ENCODE results near the gene MAGT1. TPM values are rescaled to one million over a fixed set of nuclear protein-coding genes. Genes with fewer than 3 reads are reported as not detected.
"Not testable (repeated sequence)": the region's sequence is repeated elsewhere in the genome, so short reads cannot be mapped to it uniquely, and the experiment has no call there.

MAGT1 gene
- total RNA-seq, result 10 to 100 TPM; 29.9 to 31.0 TPM
- 38.8 TPM for polyA plus RNA-seq (2013, experiment 1 of 2)
- 34.7 TPM for polyA plus RNA-seq (2013, experiment 2 of 2)
- 70.3 to 159 (median 115) reads per million in 172 experiments for total RNA-seq

DNA sequence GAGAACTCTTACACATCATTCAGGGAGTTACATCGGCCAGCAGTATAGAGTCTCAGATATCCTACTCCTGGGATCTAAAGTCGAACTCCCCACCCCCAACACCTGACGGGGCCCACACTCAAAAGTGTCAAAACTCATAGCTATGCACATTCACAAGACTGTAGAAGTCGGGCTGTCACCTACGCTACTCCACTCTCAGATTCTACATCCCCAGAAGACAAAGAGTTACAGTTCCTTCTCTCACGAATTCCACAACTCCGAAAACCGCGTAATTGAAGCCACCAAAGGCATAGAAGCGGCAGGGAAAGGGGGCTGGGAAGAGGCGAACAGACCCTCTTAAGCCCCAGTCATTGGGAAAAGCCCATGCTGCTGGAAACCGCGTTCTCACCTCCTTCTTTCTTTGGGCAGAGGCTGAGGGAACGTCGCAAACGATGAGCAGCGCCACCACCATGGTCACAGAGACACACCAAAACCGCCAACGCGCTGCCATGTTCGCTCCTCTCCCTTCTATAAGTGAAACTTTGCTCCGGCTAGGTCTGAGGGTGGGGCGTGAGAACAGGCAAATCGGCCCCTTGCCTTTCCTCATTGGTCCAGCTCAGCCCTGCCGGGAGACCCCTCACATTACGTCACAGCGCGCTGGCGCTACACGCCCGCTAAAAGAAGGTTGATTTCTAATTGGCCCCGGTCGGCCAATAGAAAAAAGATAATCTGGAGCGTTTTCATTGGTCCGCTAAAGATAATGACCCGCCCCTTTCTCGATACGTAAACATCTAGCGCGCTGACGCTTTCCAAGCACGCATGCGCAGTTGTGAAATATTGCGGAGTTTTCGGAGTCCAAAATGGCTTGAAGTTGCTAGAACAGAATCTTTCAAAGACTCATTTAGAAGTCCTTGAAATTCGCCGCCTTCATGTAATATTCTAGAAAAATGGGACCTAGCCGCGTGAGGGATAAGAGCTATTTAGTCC lies at the start of gene MAGT1:
TSS of gene MAGT1 (minus strand) at position 515 of the 966 bp plus-strand sequence. CDS start at position 490, 25 bp downstream.
- ChIA-PET POLR2A (interaction anchor here (0.6 to 3.4 kb wide), 11 partner anchors 8 to 211 kb away, joined by 3 to 27 read pairs (median 4); partner anchors contain the start of genes ATP7A, ATRX and PGK1), CTCF (interaction anchor here (0.7 to 1.4 kb wide), 3 partner anchors 15 to 207 kb away, joined by 3 to 7 read pairs (median 3); partner anchors contain the start of gene ATP7A)
- intact Hi-C loops (cut with DNase I, micrococcal nuclease), result loop anchor here (2.0 to 10.0 kb wide), 7 partner anchors 16 to 1470 kb away; partner anchors contain the start of genes ATP7A (in 1 of the 2), ATRX (in 1 of the 2), MAGEE1 (in 1 of the 2) and P2RY10 (in 1 of the 2)
- peak; percentile 83 for ATAC-seq (ENCODE audit: poor library complexity)
- TF ChIP-seq, protein P1, sequence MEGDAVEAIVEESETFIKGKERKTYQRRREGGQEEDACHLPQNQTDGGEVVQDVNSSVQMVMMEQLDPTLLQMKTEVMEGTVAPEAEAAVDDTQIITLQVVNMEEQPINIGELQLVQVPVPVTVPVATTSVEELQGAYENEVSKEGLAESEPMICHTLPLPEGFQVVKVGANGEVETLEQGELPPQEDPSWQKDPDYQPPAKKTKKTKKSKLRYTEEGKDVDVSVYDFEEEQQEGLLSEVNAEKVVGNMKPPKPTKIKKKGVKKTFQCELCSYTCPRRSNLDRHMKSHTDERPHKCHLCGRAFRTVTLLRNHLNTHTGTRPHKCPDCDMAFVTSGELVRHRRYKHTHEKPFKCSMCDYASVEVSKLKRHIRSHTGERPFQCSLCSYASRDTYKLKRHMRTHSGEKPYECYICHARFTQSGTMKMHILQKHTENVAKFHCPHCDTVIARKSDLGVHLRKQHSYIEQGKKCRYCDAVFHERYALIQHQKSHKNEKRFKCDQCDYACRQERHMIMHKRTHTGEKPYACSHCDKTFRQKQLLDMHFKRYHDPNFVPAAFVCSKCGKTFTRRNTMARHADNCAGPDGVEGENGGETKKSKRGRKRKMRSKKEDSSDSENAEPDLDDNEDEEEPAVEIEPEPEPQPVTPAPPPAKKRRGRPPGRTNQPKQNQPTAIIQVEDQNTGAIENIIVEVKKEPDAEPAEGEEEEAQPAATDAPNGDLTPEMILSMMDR (IDR thresholded peaks at IDR 0.05), result no peak
- no peaks in the 10 kb centered on the region for H3K27me3 ChIP-seq (ENCODE audit: control insufficient read depth in 1 of 2, insufficient read depth in 2 of 2, low read length in 2 of 2)
- peaks cover 34% of the 10 kb centered on the region for H3K36me3 Mint-ChIP-seq (ENCODE audit: low read depth)
- peaks cover 18% of the 10 kb centered on the region for H3K4me1 ChIP-seq (ENCODE audit: insufficient read depth, low read length)
- H3K9me3 ChIP-seq (ENCODE audit: control insufficient read depth in 1 of 2, insufficient read depth in 1 of 2, low read length in 2 of 2), result no peaks in the 10 kb centered on the region
- H3K4me3 Mint-ChIP-seq, result peak within 1 kb of the TSS; percentile 97
- H3K4me1 Mint-ChIP-seq (ENCODE audit: low read depth), result peaks cover 44% of the 10 kb centered on the region
- no peaks in the 10 kb centered on the region for H3K9me3 Mint-ChIP-seq
- peak within 1 kb of the TSS; percentile 96 for H3K4me3 ChIP-seq (ENCODE audit: low read length)
- peak within 1 kb of the TSS; percentile 99 for H3K27ac Mint-ChIP-seq
- H3K27ac ChIP-seq (ENCODE audit: low read depth in 1 of 2, low read length in 2 of 2), result peak within 1 kb of the TSS; percentile 82 to 97
- peaks cover 3% of the 10 kb centered on the region for H3K36me3 ChIP-seq (ENCODE audit: insufficient read depth, low read length)
- DNase-seq, result peak; percentile 75 to 97 (median 85)
- H3K27me3 Mint-ChIP-seq, result no peaks in the 10 kb centered on the region

DNA sequence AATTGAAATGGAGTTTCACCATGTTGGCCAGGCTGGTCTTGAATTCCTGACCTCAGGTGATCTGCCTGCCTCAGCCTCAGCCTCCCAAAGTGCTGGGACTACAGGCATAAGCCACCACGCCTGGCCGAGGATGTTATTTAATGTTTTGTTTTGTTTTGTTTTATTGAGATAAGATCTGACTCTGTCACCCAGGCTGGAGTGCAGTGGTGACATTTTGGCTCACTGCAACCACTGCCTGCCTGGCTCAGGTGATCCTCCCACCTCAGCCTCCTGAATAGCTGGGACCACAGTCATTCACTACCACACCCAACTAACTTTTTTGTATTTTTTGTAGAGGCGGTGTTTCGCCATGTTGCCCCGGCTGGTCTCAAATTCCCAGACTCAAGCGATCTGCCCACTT lies 49.8 kb upstream of the MAGT1 start:
- intact Hi-C loops (cut with DNase I, micrococcal nuclease); DNase-seq; H3K9me3 ChIP-seq (ENCODE audit: control insufficient read depth in 1 of 2, insufficient read depth in 1 of 2, low read length in 2 of 2); H3K27me3 Mint-ChIP-seq; H3K27ac Mint-ChIP-seq; H3K27ac ChIP-seq (ENCODE audit: low read depth in 1 of 2, low read length in 2 of 2); POLR2A ChIA-PET; H3K27me3 ChIP-seq (ENCODE audit: control insufficient read depth in 1 of 2, insufficient read depth in 2 of 2, low read length in 2 of 2); H3K36me3 Mint-ChIP-seq (ENCODE audit: low read depth); H3K4me1 ChIP-seq (ENCODE audit: insufficient read depth, low read length); H3K9me3 Mint-ChIP-seq; ATAC-seq (ENCODE audit: poor library complexity); H3K4me3 Mint-ChIP-seq; H3K36me3 ChIP-seq (ENCODE audit: insufficient read depth, low read length); H3K4me3 ChIP-seq (ENCODE audit: low read length): not testable (repeated sequence)
- CTCF ChIA-PET, result interaction anchor here (1.3 kb wide), 1 partner anchor 17 kb away, joined by 3 read pairs; no protein-coding TSS in a partner anchor
- peaks cover 14% of the 10 kb centered on the region for H3K4me1 Mint-ChIP-seq (ENCODE audit: low read depth)

DNA sequence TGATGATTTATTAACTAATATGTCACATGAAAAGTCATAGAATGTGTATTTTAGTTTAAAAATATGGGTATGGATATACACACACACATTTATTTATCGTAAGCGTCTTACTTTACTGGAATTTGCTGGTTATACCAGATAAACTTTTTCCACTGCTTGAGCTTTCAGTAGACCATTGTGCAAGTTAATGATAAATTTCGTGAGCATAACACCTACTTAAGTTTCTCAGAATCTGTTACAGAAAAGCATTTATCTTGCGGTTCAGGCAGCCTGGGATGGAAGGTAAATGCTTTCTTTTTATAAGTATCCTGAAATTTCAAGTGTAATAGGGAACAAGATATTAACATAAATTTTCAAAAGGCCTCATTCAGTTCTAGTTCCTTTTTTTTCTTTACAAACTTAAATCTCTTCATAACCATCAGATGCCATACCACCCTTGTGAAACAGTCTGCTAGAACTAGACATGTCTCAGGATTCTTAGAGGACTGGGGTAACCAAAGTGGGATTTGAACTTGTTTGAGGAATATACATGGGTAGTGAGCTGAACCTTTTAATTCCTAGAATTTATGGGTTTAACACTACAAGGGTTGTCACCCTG lies 42.9 kb upstream of the MAGT1 start:
- TF ChIP-seq, protein P1 (IDR thresholded peaks at IDR 0.05), result no peak
- no peaks in the 10 kb centered on the region for H3K36me3 ChIP-seq (ENCODE audit: insufficient read depth, low read length)
- Mint-ChIP-seq H3K9me3 (no peaks in the 10 kb centered on the region), H3K36me3 (ENCODE audit: low read depth) (no peaks in the 10 kb centered on the region), H3K27ac (no peak overlapping the region), H3K27me3 (no peaks in the 10 kb centered on the region), H3K4me1 (ENCODE audit: low read depth) (peaks cover 11% of the 10 kb centered on the region), H3K4me3 (no peak overlapping the region)
- ATAC-seq (ENCODE audit: poor library complexity) (no peak), DNase-seq (no peak)
- intact Hi-C loops (cut with DNase I, micrococcal nuclease), result no loop called here
- ChIA-PET POLR2A (no interaction called here), CTCF (no interaction called here)
- H3K27me3 ChIP-seq (ENCODE audit: control insufficient read depth in 1 of 2, insufficient read depth in 2 of 2, low read length in 2 of 2), result no peaks in the 10 kb centered on the region
- no peak overlapping the region for H3K4me3 ChIP-seq (ENCODE audit: low read length)
- no peaks in the 10 kb centered on the region for H3K9me3 ChIP-seq (ENCODE audit: control insufficient read depth in 1 of 2, insufficient read depth in 1 of 2, low read length in 2 of 2)
- no peak overlapping the region for H3K27ac ChIP-seq (ENCODE audit: low read depth in 1 of 2, low read length in 2 of 2)
- H3K4me1 ChIP-seq (ENCODE audit: insufficient read depth, low read length), result peaks cover 4% of the 10 kb centered on the region

Data from CD4-positive, alpha-beta T cell (primary cell).